ENCODE data around the gene DOCK2. TPM values are rescaled to one million over a fixed set of nuclear protein-coding genes. Genes with fewer than 3 reads are reported as not detected.

The DOCK2 gene
- total RNA-seq, 1 experiment from 2014 or later = 0.42 TPM

DNA sequence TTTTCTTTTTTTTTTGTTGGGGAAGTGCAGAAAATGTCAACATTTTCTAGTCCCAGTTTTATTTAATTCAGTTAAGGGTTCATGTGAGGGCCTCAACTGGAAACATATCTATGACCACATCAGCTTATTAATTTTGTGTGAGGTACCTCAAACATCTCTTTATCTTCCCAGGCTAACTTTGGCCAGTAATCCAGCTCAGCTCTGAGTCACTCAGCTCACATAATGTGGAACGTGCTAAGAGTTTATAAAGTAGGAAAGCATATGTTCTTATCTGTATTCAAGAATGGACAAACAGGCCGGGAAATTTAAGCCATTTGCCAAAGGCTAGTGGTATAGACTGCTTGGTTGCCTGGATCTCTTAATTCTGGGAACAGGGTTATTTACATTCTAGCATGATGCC, 224.9 kb downstream of the DOCK2 start:
- Mint-ChIP-seq H3K27ac (ENCODE audit: low read depth, unreplicated experiment) (no peak overlapping the region), H3K27me3 (ENCODE audit: insufficient read depth, unreplicated experiment) (no peaks in the 10 kb centered on the region), H3K4me3 (ENCODE audit: unreplicated experiment) (no peak overlapping the region), H3K4me1 (ENCODE audit: insufficient read depth, unreplicated experiment) (no peaks in the 10 kb centered on the region), H3K36me3 (ENCODE audit: insufficient read depth, unreplicated experiment) (no peaks in the 10 kb centered on the region), H3K9me3 (ENCODE audit: unreplicated experiment) (no peaks in the 10 kb centered on the region)
- no TSS peak for BruUV-seq (replicated peaks)
- intact Hi-C loops (cut with micrococcal nuclease) = no loop called here
- POLR2A ChIA-PET = no interaction called here
- CTCF ChIA-PET = interaction anchor here (1.2 kb wide), 1 partner anchor 118 kb away, joined by 4 read pairs; the partner anchor contains the start of gene INSYN2B
- TF ChIP-seq, protein P1, sequence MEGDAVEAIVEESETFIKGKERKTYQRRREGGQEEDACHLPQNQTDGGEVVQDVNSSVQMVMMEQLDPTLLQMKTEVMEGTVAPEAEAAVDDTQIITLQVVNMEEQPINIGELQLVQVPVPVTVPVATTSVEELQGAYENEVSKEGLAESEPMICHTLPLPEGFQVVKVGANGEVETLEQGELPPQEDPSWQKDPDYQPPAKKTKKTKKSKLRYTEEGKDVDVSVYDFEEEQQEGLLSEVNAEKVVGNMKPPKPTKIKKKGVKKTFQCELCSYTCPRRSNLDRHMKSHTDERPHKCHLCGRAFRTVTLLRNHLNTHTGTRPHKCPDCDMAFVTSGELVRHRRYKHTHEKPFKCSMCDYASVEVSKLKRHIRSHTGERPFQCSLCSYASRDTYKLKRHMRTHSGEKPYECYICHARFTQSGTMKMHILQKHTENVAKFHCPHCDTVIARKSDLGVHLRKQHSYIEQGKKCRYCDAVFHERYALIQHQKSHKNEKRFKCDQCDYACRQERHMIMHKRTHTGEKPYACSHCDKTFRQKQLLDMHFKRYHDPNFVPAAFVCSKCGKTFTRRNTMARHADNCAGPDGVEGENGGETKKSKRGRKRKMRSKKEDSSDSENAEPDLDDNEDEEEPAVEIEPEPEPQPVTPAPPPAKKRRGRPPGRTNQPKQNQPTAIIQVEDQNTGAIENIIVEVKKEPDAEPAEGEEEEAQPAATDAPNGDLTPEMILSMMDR (IDR thresholded peaks at IDR 0.05; ENCODE audit: unreplicated experiment) = no peak
- DNase-seq (ENCODE audit: unreplicated experiment) = no peak

DNA sequence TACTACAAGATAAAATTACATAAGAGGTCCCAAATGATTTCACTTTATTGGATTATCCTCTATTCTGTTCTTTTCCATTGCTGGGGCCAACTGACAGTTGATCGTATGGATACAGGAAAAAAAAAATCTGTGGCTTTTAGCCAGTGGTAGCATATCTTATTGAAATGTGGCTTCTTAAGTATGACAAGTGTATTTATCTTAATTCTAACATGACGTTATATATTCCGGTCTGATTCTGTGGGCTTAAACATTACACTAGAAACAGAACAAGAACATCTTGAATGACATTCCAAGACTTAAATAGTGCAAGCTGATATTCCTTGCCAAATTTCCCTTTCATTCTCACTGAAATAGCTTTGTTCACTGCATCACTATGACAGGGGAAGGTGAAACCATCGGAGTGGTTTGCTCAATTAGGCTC, 225.3 kb downstream of the DOCK2 start:
- no peaks in the 10 kb centered on the region for H3K36me3 Mint-ChIP-seq (ENCODE audit: insufficient read depth, unreplicated experiment)
- H3K9me3 Mint-ChIP-seq (ENCODE audit: unreplicated experiment) = no peaks in the 10 kb centered on the region
- no peak overlapping the region for H3K27ac Mint-ChIP-seq (ENCODE audit: low read depth, unreplicated experiment)
- POLR2A ChIA-PET = no interaction called here
- TF ChIP-seq, protein P1 (IDR thresholded peaks at IDR 0.05; ENCODE audit: unreplicated experiment) = no peak
- intact Hi-C loops (cut with micrococcal nuclease) = no loop called here
- no peaks in the 10 kb centered on the region for H3K27me3 Mint-ChIP-seq (ENCODE audit: insufficient read depth, unreplicated experiment)
- CTCF ChIA-PET = interaction anchor here (1.2 kb wide), 1 partner anchor 118 kb away, joined by 4 read pairs; the partner anchor contains the start of gene INSYN2B
- BruUV-seq (replicated peaks) = no TSS peak
- no peaks in the 10 kb centered on the region for H3K4me1 Mint-ChIP-seq (ENCODE audit: insufficient read depth, unreplicated experiment)
- DNase-seq (ENCODE audit: unreplicated experiment) = no peak
- H3K4me3 Mint-ChIP-seq (ENCODE audit: unreplicated experiment) = no peak overlapping the region

DNA sequence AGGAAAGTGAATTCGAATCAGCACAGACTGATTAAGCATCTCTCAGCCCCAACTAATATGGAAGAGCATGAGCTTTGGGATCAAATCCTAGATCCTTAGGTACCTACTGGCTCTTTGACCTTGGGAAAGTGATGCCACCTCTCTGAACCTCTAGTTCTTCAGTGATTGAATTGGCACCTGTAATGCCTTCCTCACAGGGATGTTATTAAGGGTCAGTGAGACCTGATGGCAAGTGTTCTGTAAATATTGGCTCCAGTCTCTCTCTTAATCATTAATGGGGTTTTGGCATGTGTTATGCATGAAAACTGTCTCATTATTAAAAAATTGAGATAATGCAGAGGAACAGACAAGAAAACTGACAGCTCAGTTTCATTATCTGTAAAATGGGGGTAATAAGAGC, 227.4 kb downstream of the DOCK2 start:
- Mint-ChIP-seq H3K4me3 (ENCODE audit: unreplicated experiment) (no peak overlapping the region), H3K27me3 (ENCODE audit: insufficient read depth, unreplicated experiment) (no peaks in the 10 kb centered on the region), H3K4me1 (ENCODE audit: insufficient read depth, unreplicated experiment) (no peaks in the 10 kb centered on the region), H3K36me3 (ENCODE audit: insufficient read depth, unreplicated experiment) (no peaks in the 10 kb centered on the region), H3K27ac (ENCODE audit: low read depth, unreplicated experiment) (no peak overlapping the region), H3K9me3 (ENCODE audit: unreplicated experiment) (no peaks in the 10 kb centered on the region)
- no TSS peak for BruUV-seq (replicated peaks)
- TF ChIP-seq, protein P1 (IDR thresholded peaks at IDR 0.05; ENCODE audit: unreplicated experiment) = no peak
- intact Hi-C loops (cut with micrococcal nuclease) = no loop called here
- POLR2A ChIA-PET = no interaction called here
- CTCF ChIA-PET = interaction anchor here (0.9 kb wide), 1 partner anchor 206 kb away, joined by 3 read pairs; no protein-coding TSS in a partner anchor
- no peak for DNase-seq (ENCODE audit: unreplicated experiment)

DNA sequence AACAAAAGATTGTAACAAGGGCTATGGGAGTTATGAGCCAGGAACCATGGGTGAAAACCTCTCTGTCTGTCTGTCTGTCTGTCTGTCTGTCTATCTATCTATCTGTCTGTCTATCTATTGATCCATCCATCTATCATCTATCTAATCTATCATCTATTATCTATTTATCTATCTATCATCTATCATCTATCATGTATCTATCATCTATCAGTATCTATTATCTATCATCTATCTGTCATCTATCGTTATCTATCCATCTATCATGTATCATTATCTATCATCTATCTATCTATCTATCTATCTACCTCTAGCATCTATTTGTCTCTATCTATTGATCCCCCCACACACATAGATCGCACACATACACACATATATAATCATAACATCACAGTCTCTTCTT, 230.3 kb downstream of the DOCK2 start:
- intact Hi-C loops (cut with micrococcal nuclease) = no loop called here
- CTCF ChIA-PET = interaction anchor here (1.3 kb wide), 1 partner anchor 15 kb away, joined by 3 read pairs; no protein-coding TSS in a partner anchor
- no TSS peak for BruUV-seq (replicated peaks)
- Mint-ChIP-seq H3K27me3 (ENCODE audit: insufficient read depth, unreplicated experiment) (no peaks in the 10 kb centered on the region), H3K4me1 (ENCODE audit: insufficient read depth, unreplicated experiment) (no peaks in the 10 kb centered on the region), H3K9me3 (ENCODE audit: unreplicated experiment) (no peaks in the 10 kb centered on the region), H3K4me3 (ENCODE audit: unreplicated experiment) (no peak overlapping the region), H3K36me3 (ENCODE audit: insufficient read depth, unreplicated experiment) (no peaks in the 10 kb centered on the region), H3K27ac (ENCODE audit: low read depth, unreplicated experiment) (no peak overlapping the region)
- POLR2A ChIA-PET = no interaction called here
- DNase-seq (ENCODE audit: unreplicated experiment) = no peak
- TF ChIP-seq, protein P1 (IDR thresholded peaks at IDR 0.05; ENCODE audit: unreplicated experiment) = no peak
